Left renal pelvis (tissue), 4 donors: ENCODE results near the gene RABEP2. TPM values are rescaled to one million over a fixed set of nuclear protein-coding genes. Genes with fewer than 3 reads are reported as not detected.

Experiments used
- DNase-seq, 4 donors: peaks; one replicate each; pipeline ENCODE4 v3.0.0-alpha.2; 2013; ENCODE audit warnings: low read depth in 4 of 4, low spot score in 3 of 4
- polyA plus RNA-seq, 4 donors: library from polyadenylated mRNA; unstranded; fragments of 120-200 nt; gene quantifications; one replicate each; pipeline ENCODE4 v1.2.1, GENCODE V29; 2013; ENCODE audit not compliant: insufficient read length in 4 of 4

Gene RABEP2
- polyA plus RNA-seq, 4 donors = 15.7 to 34.4 (median 17.6) TPM

DNA sequence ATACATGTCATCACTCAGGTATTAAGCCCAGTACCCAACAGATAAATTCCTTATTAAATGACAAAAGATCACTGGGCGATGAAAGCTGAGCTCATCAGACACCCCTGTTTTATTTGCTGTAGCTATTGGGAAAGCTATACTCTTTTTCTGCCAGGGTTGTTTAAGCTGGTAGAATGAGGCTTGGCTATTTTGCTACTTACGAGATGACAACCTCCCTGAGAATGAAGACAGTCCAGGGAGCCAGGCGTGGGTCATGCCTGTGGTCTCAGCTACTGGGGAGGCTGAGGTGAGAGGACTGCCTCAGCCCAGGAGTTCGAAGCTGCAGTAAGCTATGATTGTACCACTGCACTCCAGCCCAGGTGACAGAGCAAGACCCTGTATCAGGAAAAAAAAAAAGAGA, 65.7 kb downstream of the RABEP2 start:
- no peak for DNase-seq

DNA sequence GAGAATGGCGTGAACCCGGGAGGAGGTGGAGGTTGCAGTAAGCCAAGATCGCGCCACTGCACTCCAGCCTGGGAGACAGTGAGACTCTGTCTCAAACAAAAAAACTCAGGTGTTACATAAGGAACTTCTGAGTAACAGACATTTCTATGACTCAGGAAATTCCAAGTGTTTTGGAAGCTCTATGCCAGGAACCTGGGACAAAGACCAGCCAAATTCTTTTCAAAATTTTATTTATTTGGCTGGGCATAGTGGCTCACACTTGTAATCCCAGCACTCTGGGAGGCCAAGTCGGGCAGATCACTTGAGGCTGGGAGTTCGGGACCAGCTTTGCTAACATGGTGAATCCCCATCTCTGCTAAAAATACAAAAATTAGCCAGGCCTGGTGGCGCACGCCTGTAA, 66.6 kb downstream of the RABEP2 start:
- no peak for DNase-seq

Other genes starting within 250 kb of the RABEP2 start
- 100 to 1,000 TPM; 373 to 630 (median 499) TPM for gene EIF3C, start 213.8 kb downstream of the RABEP2 start, polyA plus RNA-seq
- 1 to 10 TPM in 3 of 4 donors, under 1 TPM in 1; 0.70 to 3.8 (median 1.9) TPM for gene NPIPB9, start 173.5 kb downstream of the RABEP2 start, polyA plus RNA-seq
- gene ATXN2L, start 102.2 kb downstream of the RABEP2 start, polyA plus RNA-seq = 100 to 1,000 TPM in 2 of 4 donors, 10 to 100 TPM in 2; 88.4 to 148 (median 100) TPM
- gene TUFM, start 78.9 kb downstream of the RABEP2 start, polyA plus RNA-seq = 100 to 1,000 TPM; 113 to 227 (median 198) TPM
- gene SH2B1, start 61.4 kb downstream of the RABEP2 start, polyA plus RNA-seq = 10 to 100 TPM; 58.4 to 92.1 (median 62.9) TPM
- 1 to 10 TPM; 2.5 to 6.4 (median 3.3) TPM for gene ATP2A1, start 46.8 kb downstream of the RABEP2 start, polyA plus RNA-seq
- gene CD19, start 6.7 kb upstream of the RABEP2 start, polyA plus RNA-seq = 1 to 10 TPM; 1.3 to 5.3 (median 3.7) TPM
- gene NFATC2IP, start 25.7 kb upstream of the RABEP2 start, polyA plus RNA-seq = 10 to 100 TPM; 27.5 to 65.1 (median 40.5) TPM
- 10 to 100 TPM; 27.3 to 57.9 (median 37.7) TPM for gene SPNS1, start 49.5 kb upstream of the RABEP2 start, polyA plus RNA-seq
- 1 to 10 TPM; 4.7 to 9.9 (median 5.9) TPM for gene LAT, start 59.8 kb upstream of the RABEP2 start, polyA plus RNA-seq